HepG2 (cell line): ENCODE measurements around the gene NECTIN2. TPM values are rescaled to one million over a fixed set of nuclear protein-coding genes. Genes with fewer than 3 reads are reported as not detected.
A peak's percentile ranks its signal among the peaks of the same experiment; 100 is the strongest.

Source experiments
- ATAC-seq: fragments of 200-7000 bp; cut with Tn5 transposase; 3 replicates; pipeline ENCODE4 v1.9.1; 2020; ENCODE audit warnings: mild to moderate bottlenecking, moderate library complexity
- BruUV-seq: library from RNA; stranded (reverse); fragments of 400-500 nt; replicated peaks from 2 replicates; lab custom pipeline; 2021; lab: Mats Ljungman, UMichigan
- CTCF ChIA-PET: fragments of 300-600 bp; formaldehyde crosslinking; extraction: SDS; loops from one replicate; lab custom pipeline; 2021; ENCODE audit warnings: low total read pairs, inconsistent platforms, low intra/inter-chr PET ratio; lab: Yijun Ruan, JAX
- POLR2A ChIA-PET: fragments of 350-600 bp; sonication (Branson Sonifier 250); formaldehyde crosslinking; loops from one replicate; lab custom pipeline; 2020; ENCODE audit warnings: antibody characterized with exemption, inconsistent platforms; lab: Yijun Ruan, JAX
- DNase-seq: peaks from one replicate; pipeline ENCODE4 v3.0.0-alpha.2; 2015; ENCODE audit warnings: low spot score
- FAIRE-seq: peaks from 3 replicates; lab custom pipeline; 2011; peaks lifted over from hg19 to GRCh38; lab: Jason Lieb, UNC
- H2AFZ ChIP-seq: one replicate; pipeline ENCODE4 v1.6.1; 2011; ENCODE audit warnings: low read length, inconsistent platforms
- H3K27ac ChIP-seq: fragments of 300-600 bp; 3 replicates; pipeline ENCODE4 v1.8.0; 2011; ENCODE audit warnings: mixed run types, mild to moderate bottlenecking, mixed read lengths, low read length, inconsistent platforms; ENCODE audit not compliant: insufficient read depth; ENCODE audit errors: extremely low read length
- H3K27me3 ChIP-seq, 2 experiments: fragments of 200-600 bp in 1 of 2; 2 replicates in 1 of 2; 3 replicates in 1 of 2; pipeline versions ENCODE4 v1.6.0 to v1.8.0; 2011; ENCODE audit warnings: low read length in 2 of 2, mild to moderate bottlenecking in 2 of 2, moderate library complexity in 2 of 2, inconsistent platforms in 1 of 2; ENCODE audit not compliant: insufficient read depth in 2 of 2, control insufficient read depth in 1 of 2
- H3K36me3 ChIP-seq, 2 experiments: fragments of 200-600 bp in 1 of 2; replicated peaks in 1 of 2; 2 replicates in 1 of 2; 3 replicates in 1 of 2; pipeline versions ENCODE4 v1.5.1 to v1.8.0; 2011; ENCODE audit warnings: low read length in 2 of 2, inconsistent platforms in 1 of 2; ENCODE audit not compliant: insufficient read depth in 2 of 2, control insufficient read depth in 1 of 2
- H3K4me1 ChIP-seq: 2 replicates; pipeline ENCODE4 v1.5.1; 2012; ENCODE audit warnings: low read length, inconsistent platforms; ENCODE audit not compliant: insufficient read depth
- H3K4me2 ChIP-seq: 2 replicates; pipeline ENCODE4 v1.6.0; 2011; ENCODE audit warnings: low read depth, low read length, inconsistent platforms
- H3K4me3 ChIP-seq, 3 experiments: fragments of 200-600 bp in 1 of 3; sonication (generic), shearing (Covaris generic) in 1 of 3; replicated peaks in 1 of 3; 2 replicates each; pipeline ENCODE4 v1.5.1; 2011 to 2016; ENCODE audit warnings: low read length in 3 of 3, inconsistent platforms in 2 of 3, low read depth in 2 of 3, mild to moderate bottlenecking in 2 of 3, control low read depth in 1 of 3, mixed read lengths in 1 of 3; ENCODE audit not compliant: insufficient read depth in 1 of 3
- H3K79me2 ChIP-seq: one replicate; pipeline ENCODE4 v1.6.1; 2011; ENCODE audit warnings: low read length, inconsistent platforms; ENCODE audit not compliant: insufficient read depth
- H3K9ac ChIP-seq: 2 replicates; pipeline ENCODE4 v1.6.0; 2011; ENCODE audit warnings: mild to moderate bottlenecking, low read depth, low read length, inconsistent platforms; ENCODE audit not compliant: insufficient read depth
- H3K9me3 ChIP-seq: 2 replicates; pipeline ENCODE4 v1.5.1; 2012; ENCODE audit warnings: mild to moderate bottlenecking, low read length
- H4K20me1 ChIP-seq: 2 replicates; pipeline ENCODE4 v1.6.0; 2011; ENCODE audit warnings: inconsistent platforms, mild to moderate bottlenecking, low read length, moderate library complexity; ENCODE audit not compliant: insufficient read depth
- CHCHD3 ChIP-seq: sonication (generic); formaldehyde crosslinking; IDR thresholded peaks from 2 replicates; pipeline ENCODE4 v1.8.0; 2022; ENCODE audit warnings: mild to moderate bottlenecking, missing genetic modification reagents, moderate library complexity
- GATAD2A ChIP-seq: IDR thresholded peaks from 2 replicates; pipeline ENCODE4 v1.6.1; 2016
- GMEB1 ChIP-seq: sonication (generic); formaldehyde crosslinking; IDR thresholded peaks from 2 replicates; pipeline ENCODE4 v1.5.1; 2020; ENCODE audit warnings: missing genetic modification reagents, mild to moderate bottlenecking, borderline replicate concordance
- HES4 ChIP-seq: sonication (generic); formaldehyde crosslinking; IDR thresholded peaks from 2 replicates; pipeline ENCODE4 v1.9.0; 2021; ENCODE audit warnings: mild to moderate bottlenecking, missing genetic modification reagents, borderline replicate concordance
- KDM6A ChIP-seq: IDR thresholded peaks from 2 replicates; pipeline ENCODE4 v1.6.1; 2016; ENCODE audit warnings: low read depth
- NFKBIZ ChIP-seq: IDR thresholded peaks from 2 replicates; pipeline ENCODE4 v1.6.1; 2018; ENCODE audit warnings: missing genetic modification reagents, missing compliant biosample characterization
- SP2 ChIP-seq: sonication (generic); formaldehyde crosslinking; IDR thresholded peaks from 2 replicates; pipeline ENCODE4 v1.5.1; 2020; ENCODE audit warnings: mild to moderate bottlenecking, missing genetic modification reagents
- SP4 ChIP-seq: sonication (generic); formaldehyde crosslinking; IDR thresholded peaks from 2 replicates; pipeline ENCODE4 v1.8.1; 2023; ENCODE audit warnings: mild to moderate bottlenecking, missing genetic modification reagents
- TAF1 ChIP-seq: sonication (generic); formaldehyde crosslinking; IDR thresholded peaks from 2 replicates; pipeline ENCODE4 v1.4.0; 2020; ENCODE audit warnings: missing genetic modification reagents
- TEAD3 ChIP-seq: optimal IDR thresholded peaks from 2 replicates; pipeline ENCODE3; 2016; ENCODE audit warnings: borderline replicate concordance
- TMF1 ChIP-seq: sonication (generic); formaldehyde crosslinking; IDR thresholded peaks from 2 replicates; pipeline ENCODE4 v1.8.1; 2022; ENCODE audit warnings: low read depth, missing genetic modification reagents
- U2AF2 ChIP-seq: fragments of 200-400 bp; formaldehyde crosslinking; IDR thresholded peaks from 2 replicates; pipeline ENCODE4 v1.6.1; 2017; ENCODE audit warnings: low read depth, mild to moderate bottlenecking, low read length
- ZFP41 ChIP-seq: sonication (generic); formaldehyde crosslinking; IDR thresholded peaks from 2 replicates; pipeline ENCODE4 v1.4.0; 2020; ENCODE audit warnings: mild to moderate bottlenecking, missing genetic modification reagents, borderline replicate concordance
- ZGPAT ChIP-seq: IDR thresholded peaks from 2 replicates; pipeline ENCODE4 v1.6.1; 2016; ENCODE audit warnings: mild to moderate bottlenecking
- ZNF704 ChIP-seq: sonication (generic); formaldehyde crosslinking; IDR thresholded peaks from 2 replicates; pipeline ENCODE4 v1.8.1; 2023; ENCODE audit warnings: mild to moderate bottlenecking, inconsistent platforms, moderate library complexity, missing genetic modification reagents, borderline replicate concordance
- ZNF720 ChIP-seq: sonication (generic); formaldehyde crosslinking; IDR thresholded peaks from 2 replicates; pipeline ENCODE4 v1.4.0; 2020; ENCODE audit warnings: missing genetic modification reagents
- ZNF83 ChIP-seq: sonication (generic); formaldehyde crosslinking; IDR thresholded peaks from 2 replicates; pipeline ENCODE4 v1.4.0; 2020; ENCODE audit warnings: missing genetic modification reagents, mild to moderate bottlenecking, borderline replicate concordance
- WGBS: methylation state at CpG from one replicate; pipeline ENCODE4 v1.1.6; 2017; ENCODE audit warnings: low lambda C conversion rate; 5-methylcytosine and 5-hydroxymethylcytosine counted together
- in situ Hi-C: cut with HindIII; loops from 2 replicates; pipeline ENCODE4 v1.10.0; 2017; ENCODE audit warnings: low pct_unique_long_range_greater_than_20kb; ENCODE audit not compliant: extremely low pct_ligation_motif_present
- intact Hi-C: fragments of 100-400 bp; cut with micrococcal nuclease; formaldehyde crosslinking; loops from one replicate; pipeline ENCODE4 v1.10.0; 2022; ENCODE audit not compliant: unreplicated experiment
- polyA plus RNA-seq, 8 experiments: library from polyadenylated mRNA; depleted of rRNA in 3 of 8; stranded (reverse) in 7 of 8; unstranded in 1 of 8; fragments of >200 nt; fragmentation: Illumina TruSeq in 4 of 8; extraction: Trizol in 4 of 8; gene quantifications; 2 replicates each; pipeline versions ENCODE4 v1.2.1 to v1.2.3, GENCODE V29; 2011 to 2016; ENCODE audit warnings: low read depth in 4 of 8, missing spikeins in 1 of 8, mixed read lengths in 1 of 8; ENCODE audit not compliant: insufficient read depth in 1 of 8
- total RNA-seq, 5 experiments: library from RNA; depleted of rRNA; stranded (reverse); fragments of >200 nt; fragmentation: Illumina TruSeq; extraction: Trizol; gene quantifications; 2 replicates each; pipeline ENCODE4 v1.2.3, GENCODE V29; 2016; ENCODE audit warnings: low read depth in 1 of 5

NECTIN2 gene
- total and polyA plus RNA-seq, 2 of the 13 experiments (the other 11 are each of a cell fraction or from before 2014, with no cell fraction given) = 75.4 to 114 TPM

DNA sequence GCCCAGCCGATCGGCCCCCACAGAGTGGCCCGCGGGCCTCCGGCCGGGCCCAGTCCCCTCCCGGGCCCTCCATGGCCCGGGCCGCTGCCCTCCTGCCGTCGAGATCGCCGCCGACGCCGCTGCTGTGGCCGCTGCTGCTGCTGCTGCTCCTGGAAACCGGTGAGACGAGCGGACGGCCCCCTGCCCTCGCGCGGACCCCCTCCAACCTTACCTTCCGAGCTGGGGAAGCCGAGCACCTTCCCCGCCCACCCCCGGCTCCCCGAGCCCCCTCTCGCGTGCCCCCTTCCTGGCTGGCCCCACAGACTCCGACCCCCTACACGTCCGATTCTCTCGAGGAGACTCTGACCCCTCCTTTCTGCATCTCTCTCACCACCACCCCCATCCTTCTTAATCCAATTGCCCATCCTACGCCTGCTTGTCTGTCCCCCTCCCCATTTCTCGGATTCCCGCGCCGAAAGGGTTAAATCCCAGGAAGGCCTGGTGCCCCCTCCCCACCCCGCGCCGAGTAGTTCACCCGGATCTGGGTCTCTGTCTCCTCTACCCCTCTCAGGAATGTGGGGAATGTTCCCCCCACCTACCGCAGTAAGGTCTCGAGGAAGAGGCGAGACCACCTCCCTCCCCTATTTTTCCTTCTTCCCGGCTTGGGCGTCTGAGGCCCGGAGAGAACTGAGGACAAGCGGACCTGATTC, 502 bp downstream of the NECTIN2 start (continued):
- peak; percentile 30; the same call in 1 of the 2 replicates for TF ChIP-seq SP2 (CRISPR knock-in tag)
- TF ChIP-seq TAF1 (CRISPR knock-in tag) = peak; percentile 49
- no peak for TF ChIP-seq NFKBIZ (CRISPR knock-in tag)
- peak; percentile 55; the same call in 1 of the 2 replicates for TF ChIP-seq HES4
- TF ChIP-seq CHCHD3 (CRISPR knock-in tag) = 0 out of 2 replicates have a peak, but pooled peaks have one; percentile 39
- no peak for TF ChIP-seq U2AF2

DNA sequence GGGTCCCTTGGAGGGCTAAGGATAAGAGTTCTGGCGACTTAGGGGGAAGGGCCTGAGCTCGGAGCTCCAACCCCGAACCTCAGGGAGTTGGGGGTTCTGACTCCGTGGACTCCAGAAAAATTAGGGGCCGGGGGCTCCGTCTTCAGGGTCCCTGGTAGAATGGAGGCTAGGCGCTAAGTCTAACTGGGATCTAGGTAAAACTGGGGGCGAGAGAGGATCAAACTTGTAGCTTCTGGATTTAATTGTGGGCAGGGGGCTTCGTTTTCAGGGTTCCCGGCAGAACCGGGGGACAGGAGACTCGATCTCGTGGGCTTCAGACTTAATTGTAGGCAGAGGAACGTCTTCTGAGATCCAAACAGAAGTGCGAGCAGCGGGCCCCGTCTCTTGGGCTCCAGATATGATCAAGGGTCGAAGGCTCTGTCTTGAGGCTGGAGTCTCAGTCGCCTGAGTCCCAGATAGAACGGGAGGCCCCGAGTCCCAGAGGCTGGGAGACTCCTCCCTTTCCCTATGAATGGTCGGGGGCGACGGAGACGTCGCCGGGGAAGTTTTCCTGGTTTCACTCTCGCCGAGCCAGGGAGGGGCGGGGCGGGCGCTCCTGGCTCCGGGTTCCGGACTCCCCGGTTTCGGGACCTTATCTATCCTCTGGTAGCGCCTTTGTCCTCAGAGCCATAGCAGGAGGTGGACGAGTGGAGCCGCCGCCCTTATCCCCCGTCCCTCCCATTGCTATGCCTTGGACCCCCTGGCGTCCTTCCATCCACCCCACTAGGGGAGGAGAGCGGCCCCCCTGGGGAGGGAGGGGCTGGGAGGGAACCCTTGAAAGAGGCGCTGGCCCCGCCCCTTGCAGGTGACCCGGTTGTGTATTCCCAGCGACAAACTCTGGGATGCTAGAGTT, 1.3 kb downstream of the NECTIN2 start:
- in situ Hi-C loops = loop anchor here (5.0 to 10.0 kb wide), 2 partner anchors 53 to 160 kb away; no protein-coding TSS in a partner anchor
- no peak for FAIRE-seq
- Histone ChIP-seq H3K4me1 (peaks cover 51% of the 10 kb centered on the region), H2AFZ (no peak overlapping the region), H3K27me3 (no peaks in the 10 kb centered on the region; a peak in 1 of 5 replicates), H3K27ac (peak overlapping the region; percentile 95), H3K9me3 (no peaks in the 10 kb centered on the region), H3K4me2 (peak overlapping the region; percentile 95), H3K4me3 (peak overlapping the region; percentile 76 to 95 (median 84)), H3K9ac (peak overlapping the region; percentile 100), H3K36me3 (peaks cover 0 to 4% of the 10 kb centered on the region in 2 experiments; a peak in 2 of 5 replicates), H3K79me2 (peaks cover 62% of the 10 kb centered on the region), H4K20me1 (peaks cover 39% of the 10 kb centered on the region)
- peak; percentile 3 for ATAC-seq
- peak; percentile 42 for DNase-seq
- POLR2A ChIA-PET = interaction anchor here (1.0 to 3.1 kb wide), 9 partner anchors 9 to 89 kb away, joined by 3 to 11 read pairs (median 4); partner anchors contain the start of genes APOC1, APOE and TOMM40
- CTCF ChIA-PET = no interaction called here
- BruUV-seq = TSS peak; percentile 92
- 0% methylated on average over 19 of the region's 47 CpGs for WGBS
- intact Hi-C loops = loop anchor here (2.0 to 10.0 kb wide), 2 partner anchors 43 to 107 kb away; partner anchors contain the start of genes CLPTM1 and TOMM40
- TF ChIP-seq ZNF720 (CRISPR knock-in tag) = no peak
- peak; percentile 49; the same call in 1 of the 2 replicates for TF ChIP-seq SP4 (CRISPR knock-in tag)
- no peak for TF ChIP-seq ZFP41 (CRISPR knock-in tag)
- no peak for TF ChIP-seq ZNF704
- no peak for TF ChIP-seq GMEB1 (CRISPR knock-in tag)
- TF ChIP-seq KDM6A = no peak
- TF ChIP-seq NFKBIZ (CRISPR knock-in tag) = no peak
- no peak for TF ChIP-seq TEAD3 (CRISPR knock-in tag)
- TF ChIP-seq TMF1 (CRISPR knock-in tag) = 0 out of 2 replicates have a peak, but pooled peaks have one; percentile 2
- 0 out of 2 replicates have a peak, but pooled peaks have one; percentile 10 for TF ChIP-seq GATAD2A (CRISPR knock-in tag)
- TF ChIP-seq ZNF83 (CRISPR knock-in tag) = 0 out of 2 replicates have a peak, but pooled peaks have one; percentile 17
- TF ChIP-seq ZGPAT (CRISPR knock-in tag) = peak; percentile 17; the same call in 1 of the 2 replicates
